GM12865 (cell line): ENCODE results near the gene VAMP5.

ENCODE experiments used
- DNase-seq: peaks from one replicate; pipeline ENCODE4 v3.0.0; 2010; ENCODE audit warnings: low read depth
- H3K4me3 ChIP-seq: 2 replicates; pipeline ENCODE4 v1.5.1; 2011; ENCODE audit warnings: mild to moderate bottlenecking, low read depth, low read length, control low read depth
- TF ChIP-seq, protein P1 (sequence below): IDR thresholded peaks from 2 replicates; pipeline ENCODE4 v1.5.1; 2011; ENCODE audit warnings: low read length, control low read depth, low read depth, inconsistent platforms; ENCODE audit not compliant: insufficient read depth; ENCODE audit errors: missing control alignments

The VAMP5 gene

DNA sequence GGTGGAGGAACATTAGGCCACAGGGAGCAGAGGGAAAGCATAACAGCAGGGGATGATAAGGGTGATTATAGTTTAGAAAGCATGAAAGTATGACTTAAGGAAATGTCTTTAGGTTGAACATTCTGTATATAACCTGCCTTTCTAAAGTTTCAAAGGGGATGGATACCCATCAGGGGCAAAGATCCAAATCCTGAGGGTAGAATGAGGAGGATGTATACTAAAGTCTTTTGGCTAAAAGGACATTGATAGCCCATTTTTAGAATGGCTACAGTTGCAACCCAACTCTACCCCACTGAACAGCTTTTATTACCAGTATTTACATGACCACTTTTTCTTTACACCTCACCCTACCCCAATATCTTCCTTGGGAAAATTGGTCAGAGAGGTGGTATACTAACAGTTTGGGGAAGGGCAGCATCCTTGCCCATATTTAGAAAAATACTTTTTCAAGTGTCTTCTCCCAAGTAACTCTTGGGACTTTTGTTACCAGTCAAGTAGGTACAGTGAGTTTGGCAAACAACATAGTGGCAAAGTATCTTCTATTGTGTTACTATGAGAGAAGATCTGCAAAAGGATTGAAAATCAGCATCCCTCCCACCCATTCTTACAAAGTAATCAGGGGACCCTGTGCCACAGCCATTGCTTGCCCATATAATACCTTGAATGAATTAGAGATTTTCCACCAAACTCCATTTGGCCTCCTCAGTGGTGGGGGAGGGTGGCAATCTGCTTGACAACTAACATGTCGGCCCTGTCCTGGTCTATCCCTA is 37.0 kb upstream of the VAMP5 start:
- DNase-seq, result peak; percentile 20
- TF ChIP-seq, protein P1, sequence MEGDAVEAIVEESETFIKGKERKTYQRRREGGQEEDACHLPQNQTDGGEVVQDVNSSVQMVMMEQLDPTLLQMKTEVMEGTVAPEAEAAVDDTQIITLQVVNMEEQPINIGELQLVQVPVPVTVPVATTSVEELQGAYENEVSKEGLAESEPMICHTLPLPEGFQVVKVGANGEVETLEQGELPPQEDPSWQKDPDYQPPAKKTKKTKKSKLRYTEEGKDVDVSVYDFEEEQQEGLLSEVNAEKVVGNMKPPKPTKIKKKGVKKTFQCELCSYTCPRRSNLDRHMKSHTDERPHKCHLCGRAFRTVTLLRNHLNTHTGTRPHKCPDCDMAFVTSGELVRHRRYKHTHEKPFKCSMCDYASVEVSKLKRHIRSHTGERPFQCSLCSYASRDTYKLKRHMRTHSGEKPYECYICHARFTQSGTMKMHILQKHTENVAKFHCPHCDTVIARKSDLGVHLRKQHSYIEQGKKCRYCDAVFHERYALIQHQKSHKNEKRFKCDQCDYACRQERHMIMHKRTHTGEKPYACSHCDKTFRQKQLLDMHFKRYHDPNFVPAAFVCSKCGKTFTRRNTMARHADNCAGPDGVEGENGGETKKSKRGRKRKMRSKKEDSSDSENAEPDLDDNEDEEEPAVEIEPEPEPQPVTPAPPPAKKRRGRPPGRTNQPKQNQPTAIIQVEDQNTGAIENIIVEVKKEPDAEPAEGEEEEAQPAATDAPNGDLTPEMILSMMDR, result no peak
- H3K4me3 ChIP-seq, result no peak overlapping the region

GRCh38 chr2:85547859-85548607 is 36.2 kb upstream of the VAMP5 start:
- no peak overlapping the region for H3K4me3 ChIP-seq
- TF ChIP-seq, protein P1, result no peak
- no peak for DNase-seq

GRCh38 chr2:85548608-85548900 is 35.7 kb upstream of the VAMP5 start:
- TF ChIP-seq, protein P1, result no peak
- DNase-seq, result no peak
- H3K4me3 ChIP-seq, result no peak overlapping the region

DNA sequence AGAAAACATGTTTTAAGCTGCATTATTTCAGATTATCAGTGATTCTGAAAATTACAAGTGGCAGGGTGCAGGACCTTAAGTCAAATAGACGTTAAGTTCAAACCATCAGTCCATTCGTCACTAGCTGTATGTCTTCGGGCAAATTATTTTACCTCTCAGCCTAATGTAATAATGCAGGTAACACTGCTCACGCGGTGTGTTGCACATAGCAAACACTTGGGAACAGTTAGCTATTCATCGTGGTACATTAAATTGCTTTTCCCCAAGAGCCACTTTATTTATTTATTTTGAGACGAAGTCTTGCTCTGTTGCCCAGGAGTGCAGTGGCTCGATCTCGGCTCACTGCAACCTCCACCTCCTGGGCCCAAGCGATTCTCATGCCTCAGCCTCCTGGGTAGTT is 35.1 kb upstream of the VAMP5 start:
- no peak for DNase-seq
- H3K4me3 ChIP-seq, result no peak overlapping the region
- TF ChIP-seq, protein P1, result no peak

GRCh38 chr2:85549826-85550225 is 34.4 kb upstream of the VAMP5 start:
- TF ChIP-seq, protein P1, result no peak
- H3K4me3 ChIP-seq, result no peak overlapping the region
- DNase-seq, result no peak

DNA sequence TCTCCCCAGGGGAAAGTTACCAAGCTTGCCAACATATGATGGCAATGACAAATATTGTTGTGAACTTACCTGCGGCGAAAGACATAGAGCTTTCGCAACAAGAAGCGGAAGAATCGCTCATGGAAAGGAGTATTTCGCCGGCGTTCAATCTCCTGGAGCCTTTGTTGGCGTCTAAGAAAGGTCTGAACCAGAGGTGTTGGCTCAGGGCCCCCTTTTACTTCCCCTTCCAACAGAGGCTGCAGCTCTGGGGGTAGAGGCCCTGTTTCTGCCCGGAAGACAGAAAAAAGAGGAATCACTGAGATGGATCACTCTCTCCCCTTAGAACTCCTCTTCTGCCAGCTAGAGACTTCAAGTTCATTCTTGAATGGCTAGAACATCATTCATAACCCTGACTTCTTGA is 33.7 kb upstream of the VAMP5 start:
- DNase-seq, result no peak
- no peak overlapping the region for H3K4me3 ChIP-seq
- TF ChIP-seq, protein P1, result no peak
